Astrocyte of the cerebellum (primary cell): ENCODE results near the gene GAD1.

Source experiments
- DNase-seq: peaks from one replicate; pipeline ENCODE4 v3.0.0-alpha.2; 2011; ENCODE audit warnings: low read depth
- H3K4me3 ChIP-seq: 2 replicates; pipeline ENCODE4 v1.5.1; 2011; ENCODE audit warnings: mild to moderate bottlenecking, low read depth, low read length, moderate library complexity
- CTCF ChIP-seq: IDR thresholded peaks from 2 replicates; pipeline ENCODE4 v1.5.1; 2012; ENCODE audit warnings: low read length, low read depth, moderate library complexity, mild to moderate bottlenecking; ENCODE audit errors: missing control alignments
- in situ Hi-C: cut with HindIII; loops from 2 replicates; pipeline ENCODE4 v1.10.0; 2017; ENCODE audit warnings: low sequenced_read_pairs

The GAD1 gene

DNA sequence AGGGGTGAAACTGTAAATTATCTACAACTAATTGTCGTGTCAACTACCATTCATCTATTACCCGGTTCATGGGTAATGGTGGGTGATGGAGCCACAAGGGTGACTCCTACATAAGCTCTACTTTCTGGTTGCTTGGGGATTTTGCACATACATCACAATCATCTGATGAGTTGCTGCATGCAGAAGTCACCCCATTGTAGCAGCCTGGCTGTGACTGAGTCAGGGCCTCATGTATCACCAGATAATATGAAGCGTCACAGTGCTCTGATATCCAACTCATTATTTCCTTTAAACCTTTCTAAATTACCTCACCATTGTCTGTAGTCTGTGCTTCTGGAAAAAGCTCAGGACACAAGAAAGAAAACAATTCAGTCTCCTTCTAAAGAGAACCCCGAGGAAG lies 79.9 kb downstream of the GAD1 start:
- no peak overlapping the region for H3K4me3 ChIP-seq
- no peak for DNase-seq
- in situ Hi-C loops, result no loop called here
- TF ChIP-seq CTCF, result no peak

GRCh38 chr2:170897108-170897507 lies 80.4 kb downstream of the GAD1 start:
- in situ Hi-C loops, result no loop called here
- no peak overlapping the region for H3K4me3 ChIP-seq
- no peak for DNase-seq
- TF ChIP-seq CTCF, result no peak

DNA sequence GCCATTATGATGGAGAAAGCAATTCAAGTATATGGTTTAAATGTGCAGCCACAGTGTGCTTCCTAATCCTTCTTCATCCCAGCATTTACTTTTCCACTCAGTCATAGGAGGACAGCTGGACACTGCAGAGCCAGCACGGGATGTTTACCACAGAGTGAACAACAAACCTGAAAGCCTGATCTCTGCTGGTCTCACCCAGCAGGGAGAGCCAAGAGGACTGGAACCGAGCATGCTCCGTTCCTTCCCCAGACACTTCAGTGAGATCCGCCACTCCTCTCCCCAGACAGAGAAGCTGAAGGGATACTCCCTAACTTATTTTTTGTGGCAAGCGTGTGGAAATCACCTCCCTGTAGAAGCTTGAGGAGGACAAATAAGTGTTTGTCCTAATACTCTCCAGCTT lies 89.2 kb downstream of the GAD1 start:
- TF ChIP-seq CTCF, result no peak
- no peak overlapping the region for H3K4me3 ChIP-seq
- in situ Hi-C loops, result no loop called here
- no peak for DNase-seq
